HepG2 (cell line): ENCODE results near the gene SLC36A3. TPM values are rescaled to one million over a fixed set of nuclear protein-coding genes. Genes with fewer than 3 reads are reported as not detected.

ENCODE experiments used
- ARHGAP35 ChIP-seq: sonication (generic); formaldehyde crosslinking; IDR thresholded peaks from 2 replicates; pipeline ENCODE4 v1.9.0; 2022; ENCODE audit warnings: mild to moderate bottlenecking, inconsistent platforms, moderate library complexity, missing genetic modification reagents, borderline replicate concordance
- DMTF1 ChIP-seq: sonication (generic); formaldehyde crosslinking; IDR thresholded peaks from 2 replicates; pipeline ENCODE4 v1.4.0; 2020; ENCODE audit warnings: mild to moderate bottlenecking, missing genetic modification reagents
- EHMT2 ChIP-seq: fragments of 200-600 bp; sonication (generic); IDR thresholded peaks from 2 replicates; pipeline ENCODE4 v1.7.0; 2017; ENCODE audit warnings: antibody characterized with exemption, low read depth, low read length, borderline replicate concordance
- GFI1 ChIP-seq: sonication (generic); formaldehyde crosslinking; IDR thresholded peaks from 2 replicates; pipeline ENCODE4 v1.5.0; 2020; ENCODE audit warnings: missing genetic modification reagents, mild to moderate bottlenecking, borderline replicate concordance
- NAIF1 ChIP-seq: sonication (generic); formaldehyde crosslinking; IDR thresholded peaks from 2 replicates; pipeline ENCODE4 v1.5.0; 2020; ENCODE audit warnings: mild to moderate bottlenecking, missing genetic modification reagents, borderline replicate concordance
- TEAD2 ChIP-seq: sonication (generic); formaldehyde crosslinking; IDR thresholded peaks from 2 replicates; pipeline ENCODE4 v1.9.0; 2021; ENCODE audit warnings: missing genetic modification reagents
- ZNF142 ChIP-seq: sonication (generic); formaldehyde crosslinking; IDR thresholded peaks from 2 replicates; pipeline ENCODE4 v1.4.0; 2020; ENCODE audit warnings: missing genetic modification reagents
- ZNF44 ChIP-seq: sonication (generic); formaldehyde crosslinking; IDR thresholded peaks from 2 replicates; pipeline ENCODE4 v1.5.1; 2020; ENCODE audit warnings: mild to moderate bottlenecking, missing genetic modification reagents
- polyA plus RNA-seq, 8 experiments: library from polyadenylated mRNA; depleted of rRNA in 3 of 8; stranded (reverse) in 7 of 8; unstranded in 1 of 8; fragments of >200 nt; fragmentation: Illumina TruSeq in 4 of 8; extraction: Trizol in 4 of 8; gene quantifications; 2 replicates each; pipeline versions ENCODE4 v1.2.1 to v1.2.3, GENCODE V29; 2011 to 2016; ENCODE audit warnings: low read depth in 4 of 8, missing spikeins in 1 of 8, mixed read lengths in 1 of 8; ENCODE audit not compliant: insufficient read depth in 1 of 8
- total RNA-seq, 5 experiments: library from RNA; depleted of rRNA; stranded (reverse); fragments of >200 nt; fragmentation: Illumina TruSeq; extraction: Trizol; gene quantifications; 2 replicates each; pipeline ENCODE4 v1.2.3, GENCODE V29; 2016; ENCODE audit warnings: low read depth in 1 of 5
- TF ChIP-seq, protein P1 (sequence below): sonication (generic); formaldehyde crosslinking; IDR thresholded peaks from 2 replicates; pipeline ENCODE4 v1.5.0; 2020; ENCODE audit warnings: mild to moderate bottlenecking, missing genetic modification reagents, borderline replicate concordance

The SLC36A3 gene
- total and polyA plus RNA-seq, 2 of the 13 experiments (the other 11 are each of a cell fraction or from before 2014, with no cell fraction given), result not detected

DNA sequence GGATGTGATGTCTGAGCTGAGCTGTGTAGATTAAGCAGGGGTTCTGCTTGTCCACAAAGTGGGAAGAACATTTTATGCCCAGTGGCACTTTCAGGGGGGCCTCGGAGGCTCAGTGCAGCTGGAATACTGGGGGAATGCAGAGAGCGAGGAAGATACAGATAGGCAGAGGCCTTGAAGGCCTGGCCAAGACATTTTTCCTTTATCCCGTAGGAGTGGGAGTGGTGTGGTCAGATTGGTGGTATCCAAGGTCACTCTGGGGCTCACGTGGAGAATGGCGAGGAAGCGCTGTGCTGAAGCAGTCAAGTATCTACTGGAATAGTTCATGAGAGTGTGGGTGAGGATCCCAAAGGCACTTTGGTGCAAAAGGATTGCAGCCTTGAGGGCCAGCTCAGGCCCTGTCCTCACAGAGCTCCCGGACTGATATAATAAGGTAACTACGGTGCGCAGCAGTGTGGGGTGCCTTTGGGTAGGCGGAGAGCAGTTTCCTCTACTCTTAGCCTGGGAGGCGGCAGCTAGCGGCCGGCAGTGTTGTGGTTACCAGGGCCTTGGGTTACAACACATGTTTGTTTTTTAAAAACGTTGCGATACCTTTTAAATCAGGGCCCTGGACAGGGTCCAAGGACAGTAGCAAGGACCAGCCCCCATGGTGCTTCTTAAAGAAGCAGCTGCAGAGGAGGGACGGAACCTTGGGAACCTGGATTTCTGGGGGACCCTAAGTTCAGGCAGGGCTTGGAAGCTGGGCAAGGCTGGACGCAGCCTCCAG is 68.9 kb downstream of the SLC36A3 start (continued):
- no peak for TF ChIP-seq DMTF1 (CRISPR knock-in tag)
- no peak for TF ChIP-seq NAIF1 (CRISPR knock-in tag)
- no peak for TF ChIP-seq ZNF44 (CRISPR knock-in tag)
- no peak for TF ChIP-seq TEAD2 (CRISPR knock-in tag)
- TF ChIP-seq ZNF142, result no peak
- TF ChIP-seq, protein P1, sequence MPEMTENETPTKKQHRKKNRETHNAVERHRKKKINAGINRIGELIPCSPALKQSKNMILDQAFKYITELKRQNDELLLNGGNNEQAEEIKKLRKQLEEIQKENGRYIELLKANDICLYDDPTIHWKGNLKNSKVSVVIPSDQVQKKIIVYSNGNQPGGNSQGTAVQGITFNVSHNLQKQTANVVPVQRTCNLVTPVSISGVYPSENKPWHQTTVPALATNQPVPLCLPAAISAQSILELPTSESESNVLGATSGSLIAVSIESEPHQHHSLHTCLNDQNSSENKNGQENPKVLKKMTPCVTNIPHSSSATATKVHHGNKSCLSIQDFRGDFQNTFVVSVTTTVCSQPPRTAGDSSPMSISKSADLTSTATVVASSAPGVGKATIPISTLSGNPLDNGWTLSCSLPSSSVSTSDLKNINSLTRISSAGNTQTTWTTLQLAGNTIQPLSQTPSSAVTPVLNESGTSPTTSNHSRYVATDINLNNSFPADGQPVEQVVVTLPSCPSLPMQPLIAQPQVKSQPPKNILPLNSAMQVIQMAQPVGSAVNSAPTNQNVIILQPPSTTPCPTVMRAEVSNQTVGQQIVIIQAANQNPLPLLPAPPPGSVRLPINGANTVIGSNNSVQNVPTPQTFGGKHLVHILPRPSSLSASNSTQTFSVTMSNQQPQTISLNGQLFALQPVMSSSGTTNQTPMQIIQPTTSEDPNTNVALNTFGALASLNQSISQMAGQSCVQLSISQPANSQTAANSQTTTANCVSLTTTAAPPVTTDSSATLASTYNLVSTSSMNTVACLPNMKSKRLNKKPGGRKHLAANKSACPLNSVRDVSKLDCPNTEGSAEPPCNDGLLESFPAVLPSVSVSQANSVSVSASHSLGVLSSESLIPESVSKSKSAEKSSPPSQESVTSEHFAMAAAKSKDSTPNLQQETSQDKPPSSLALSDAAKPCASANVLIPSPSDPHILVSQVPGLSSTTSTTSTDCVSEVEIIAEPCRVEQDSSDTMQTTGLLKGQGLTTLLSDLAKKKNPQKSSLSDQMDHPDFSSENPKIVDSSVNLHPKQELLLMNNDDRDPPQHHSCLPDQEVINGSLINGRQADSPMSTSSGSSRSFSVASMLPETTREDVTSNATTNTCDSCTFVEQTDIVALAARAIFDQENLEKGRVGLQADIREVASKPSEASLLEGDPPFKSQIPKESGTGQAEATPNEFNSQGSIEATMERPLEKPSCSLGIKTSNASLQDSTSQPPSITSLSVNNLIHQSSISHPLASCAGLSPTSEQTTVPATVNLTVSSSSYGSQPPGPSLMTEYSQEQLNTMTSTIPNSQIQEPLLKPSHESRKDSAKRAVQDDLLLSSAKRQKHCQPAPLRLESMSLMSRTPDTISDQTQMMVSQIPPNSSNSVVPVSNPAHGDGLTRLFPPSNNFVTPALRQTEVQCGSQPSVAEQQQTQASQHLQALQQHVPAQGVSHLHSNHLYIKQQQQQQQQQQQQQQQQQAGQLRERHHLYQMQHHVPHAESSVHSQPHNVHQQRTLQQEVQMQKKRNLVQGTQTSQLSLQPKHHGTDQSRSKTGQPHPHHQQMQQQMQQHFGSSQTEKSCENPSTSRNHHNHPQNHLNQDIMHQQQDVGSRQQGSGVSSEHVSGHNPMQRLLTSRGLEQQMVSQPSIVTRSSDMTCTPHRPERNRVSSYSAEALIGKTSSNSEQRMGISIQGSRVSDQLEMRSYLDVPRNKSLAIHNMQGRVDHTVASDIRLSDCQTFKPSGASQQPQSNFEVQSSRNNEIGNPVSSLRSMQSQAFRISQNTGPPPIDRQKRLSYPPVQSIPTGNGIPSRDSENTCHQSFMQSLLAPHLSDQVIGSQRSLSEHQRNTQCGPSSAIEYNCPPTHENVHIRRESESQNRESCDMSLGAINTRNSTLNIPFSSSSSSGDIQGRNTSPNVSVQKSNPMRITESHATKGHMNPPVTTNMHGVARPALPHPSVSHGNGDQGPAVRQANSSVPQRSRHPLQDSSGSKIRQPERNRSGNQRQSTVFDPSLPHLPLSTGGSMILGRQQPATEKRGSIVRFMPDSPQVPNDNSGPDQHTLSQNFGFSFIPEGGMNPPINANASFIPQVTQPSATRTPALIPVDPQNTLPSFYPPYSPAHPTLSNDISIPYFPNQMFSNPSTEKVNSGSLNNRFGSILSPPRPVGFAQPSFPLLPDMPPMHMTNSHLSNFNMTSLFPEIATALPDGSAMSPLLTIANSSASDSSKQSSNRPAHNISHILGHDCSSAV (CRISPR knock-in tag), result no peak
- TF ChIP-seq GFI1, result peak; percentile 94
- no peak for TF ChIP-seq ARHGAP35 (CRISPR knock-in tag)
- no peak for TF ChIP-seq EHMT2
